Measurements from ENCODE around the gene NUP98.

GRCh38 chr11:3810446-3810845 lies 13.1 kb upstream of the NUP98 start:
- TF ChIP-seq CTCF (conservative IDR thresholded peaks at IDR 0.05; ENCODE audit: low read length) = no peak
- no peak for TF ChIP-seq EZH2phosphoT487 (IDR thresholded peaks at IDR 0.05; ENCODE audit: borderline replicate concordance, low read depth, low read length)

All from OCI-LY7 (cell line).